BLaER1 treated with 17β-estradiol and CSF1 and Interleukin-3, amounts not matched to agents 10 nM and 100 nM (cell line): Measurements from ENCODE around the gene CERS6.
"Not testable (repeated sequence)": the region's sequence is repeated elsewhere in the genome, so short reads cannot be mapped to it uniquely, and the experiment has no call there.

Experiments used
- H3K27ac ChIP-seq, 11 experiments: shearing (Covaris generic); formaldehyde crosslinking; 2 replicates each; pipeline ENCODE4 v1.8.1; 2022
- H3K27me3 ChIP-seq, 11 experiments: shearing (Covaris generic); formaldehyde crosslinking; 2 replicates each; pipeline ENCODE4 v1.8.1; 2022
- H3K36me3 ChIP-seq, 11 experiments: shearing (Covaris generic); formaldehyde crosslinking; 2 replicates each; pipeline ENCODE4 v1.8.1; 2022
- H3K4me1 ChIP-seq, 10 experiments: shearing (Covaris generic); formaldehyde crosslinking; 2 replicates each; pipeline ENCODE4 v1.8.1; 2022
- H3K4me2 ChIP-seq, 11 experiments: shearing (Covaris generic); formaldehyde crosslinking; 2 replicates each; pipeline ENCODE4 v1.8.1; 2022
- H3K4me3 ChIP-seq, 10 experiments: shearing (Covaris generic); formaldehyde crosslinking; 2 replicates each; pipeline ENCODE4 v1.8.1; 2022
- H3K9ac ChIP-seq, 11 experiments: shearing (Covaris generic); formaldehyde crosslinking; 2 replicates each; pipeline ENCODE4 v1.8.1; 2022
- H3K9me3 ChIP-seq, 11 experiments: shearing (Covaris generic); formaldehyde crosslinking; replicated peaks in 1 of 11; 2 replicates each; pipeline ENCODE4 v1.8.1; 2022
- H4K20me1 ChIP-seq, 11 experiments: shearing (Covaris generic); formaldehyde crosslinking; 2 replicates each; pipeline ENCODE4 v1.8.1; 2022
- Cebpa-rat ChIP-seq, 11 experiments: shearing (Covaris generic); IDR thresholded peaks; 2 replicates each; pipeline ENCODE4 v1.8.1; 2022

The CERS6 gene

DNA sequence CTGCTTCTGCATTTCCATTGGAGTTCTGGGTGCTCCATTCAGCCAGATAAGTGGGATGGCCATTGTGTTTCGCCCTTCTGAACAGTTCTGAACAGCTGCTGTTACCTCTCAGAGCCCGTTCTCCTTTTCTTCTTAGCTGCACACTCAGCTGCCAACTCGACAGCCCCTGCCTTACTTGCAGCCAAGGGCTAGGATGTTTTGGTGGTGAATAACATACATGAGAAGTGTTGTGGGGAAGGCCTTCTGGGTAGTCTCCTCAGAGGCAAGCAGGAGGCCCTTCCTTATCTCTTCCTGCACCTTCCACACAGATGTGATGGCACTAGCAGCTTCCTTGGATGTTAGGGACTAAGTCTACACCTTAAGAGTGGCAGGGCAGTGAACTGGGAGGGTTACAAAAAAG lies 207.9 kb downstream of the CERS6 start:
- Histone ChIP-seq H3K4me1 (peaks cover 0 to 5% (median 0%) of the 10 kb centered on the region in 10 experiments; a peak in 2 of 20 replicates), H3K27ac (no peak overlapping the region), H3K9me3 (no peaks in the 10 kb centered on the region), H3K36me3 (peaks cover 0 to 24% (median 4%) of the 10 kb centered on the region in 11 experiments; a peak in 9 of 22 replicates), H4K20me1 (peaks cover 0 to 18% (median 0%) of the 10 kb centered on the region in 11 experiments; a peak in 7 of 22 replicates), H3K4me2 (no peak overlapping the region), H3K4me3 (no peak overlapping the region), H3K27me3 (no peaks in the 10 kb centered on the region), H3K9ac (no peak overlapping the region)
- TF ChIP-seq Cebpa-rat (IDR thresholded peaks at IDR 0.05): no peak

- H3K4me1 ChIP-seq, H3K4me3 ChIP-seq, H3K27ac ChIP-seq, H3K9me3 ChIP-seq, H3K27me3 ChIP-seq, H3K9ac ChIP-seq, H3K4me2 ChIP-seq: not testable (repeated sequence)
- Histone ChIP-seq H4K20me1 (peaks cover 0 to 18% (median 0%) of the 10 kb centered on the region in 11 experiments; a peak in 7 of 22 replicates), H3K36me3 (peaks cover 0 to 24% (median 4%) of the 10 kb centered on the region in 11 experiments; a peak in 9 of 22 replicates)
Measured at GRCh38 chr2:168664715-168665114, 208.6 kb downstream of the CERS6 start.

DNA sequence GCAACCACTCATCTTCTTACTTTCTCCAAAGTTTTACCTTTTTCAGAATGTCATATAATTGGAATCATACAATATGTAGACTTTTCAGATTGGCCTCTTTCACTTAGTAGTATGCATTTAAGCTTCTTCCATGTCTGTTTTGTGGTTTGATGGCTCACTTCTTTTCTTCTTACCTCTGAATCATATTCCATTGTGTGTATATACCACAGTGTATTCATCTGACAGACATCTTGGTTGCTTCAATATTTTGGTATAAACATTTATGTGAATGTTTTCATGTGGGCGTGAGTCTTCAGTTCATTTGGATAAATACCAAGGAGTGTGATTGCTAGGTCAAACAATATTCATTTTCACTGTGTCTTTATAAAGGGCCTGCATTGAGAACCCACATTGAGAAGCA lies 210.3 kb downstream of the CERS6 start:
- Histone ChIP-seq H4K20me1 (peaks cover 0 to 18% (median 0%) of the 10 kb centered on the region in 11 experiments; a peak in 7 of 22 replicates), H3K9ac (no peak overlapping the region), H3K27ac (no peak overlapping the region), H3K27me3 (no peaks in the 10 kb centered on the region), H3K9me3 (no peaks in the 10 kb centered on the region), H3K4me1 (peaks cover 0 to 5% (median 0%) of the 10 kb centered on the region in 10 experiments; a peak in 2 of 20 replicates), H3K4me3 (no peak overlapping the region), H3K36me3 (peaks cover 0 to 24% (median 4%) of the 10 kb centered on the region in 11 experiments; a peak in 9 of 22 replicates), H3K4me2 (no peak overlapping the region)
- no peak for TF ChIP-seq Cebpa-rat (IDR thresholded peaks at IDR 0.05)

DNA sequence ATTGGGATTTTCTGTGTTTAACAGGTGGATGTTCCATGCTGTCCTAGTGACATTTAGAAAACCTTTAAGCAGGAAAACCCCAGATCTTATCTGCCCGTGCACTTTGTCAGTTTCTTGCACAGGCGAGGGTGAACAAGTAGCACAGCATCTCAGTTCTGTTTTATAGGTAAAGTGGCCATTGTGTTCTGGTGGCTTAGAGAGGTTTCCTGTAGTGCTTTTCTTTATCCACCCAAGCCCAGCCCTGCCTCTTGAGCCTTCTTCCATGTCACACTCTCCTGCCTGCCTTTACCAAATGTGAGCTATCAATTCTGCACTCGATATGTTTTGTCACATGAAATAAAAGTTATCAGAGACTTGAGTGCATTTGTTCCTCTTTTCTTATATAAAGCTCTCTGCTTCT lies 211.1 kb downstream of the CERS6 start:
- Histone ChIP-seq H3K4me2 (no peak overlapping the region), H3K36me3 (peaks cover 0 to 24% (median 4%) of the 10 kb centered on the region in 11 experiments; a peak in 9 of 22 replicates), H3K4me3 (no peak overlapping the region), H3K4me1 (peaks cover 0 to 5% (median 0%) of the 10 kb centered on the region in 10 experiments; a peak in 2 of 20 replicates), H3K9ac (no peak overlapping the region), H3K9me3 (no peaks in the 10 kb centered on the region), H4K20me1 (peaks cover 0 to 18% (median 0%) of the 10 kb centered on the region in 11 experiments; a peak in 6 of 22 replicates), H3K27ac (no peak overlapping the region), H3K27me3 (no peaks in the 10 kb centered on the region)
- no peak for TF ChIP-seq Cebpa-rat (IDR thresholded peaks at IDR 0.05)

DNA sequence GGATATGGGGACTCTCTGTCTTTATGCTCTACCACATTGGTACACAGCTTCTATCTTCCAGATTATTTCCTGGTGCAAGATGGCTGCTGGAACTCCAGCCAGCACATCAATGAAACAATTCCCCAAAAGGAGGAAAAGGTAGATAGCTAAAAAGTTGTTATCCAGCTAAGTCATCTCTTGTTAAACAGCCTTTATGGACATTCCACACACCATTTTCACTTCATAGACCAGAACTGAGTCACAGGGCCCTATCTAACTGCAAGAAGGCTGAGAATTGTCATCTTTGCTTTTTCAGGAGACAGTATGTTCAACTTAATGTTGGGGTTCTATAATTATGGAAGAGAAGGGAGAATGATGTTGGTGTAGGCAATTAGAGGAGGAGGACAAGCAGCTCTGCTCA lies 213.1 kb downstream of the CERS6 start:
- Histone ChIP-seq H3K27ac (no peak overlapping the region), H4K20me1 (peaks cover 0 to 18% (median 0%) of the 10 kb centered on the region in 11 experiments; a peak in 6 of 22 replicates), H3K9me3 (no peaks in the 10 kb centered on the region), H3K4me3 (no peak overlapping the region), H3K4me2 (no peak overlapping the region), H3K9ac (no peak overlapping the region), H3K36me3 (peaks cover 0 to 22% (median 4%) of the 10 kb centered on the region in 11 experiments; a peak in 9 of 22 replicates), H3K27me3 (no peaks in the 10 kb centered on the region), H3K4me1 (0 out of 20 replicates have a peak, but pooled peaks cover 0 to under 1% (median 0%) of the 10 kb centered on the region in 10 experiments)
- TF ChIP-seq Cebpa-rat (IDR thresholded peaks at IDR 0.05): no peak

GRCh38 chr2:168670478-168670877 lies 214.4 kb downstream of the CERS6 start:
- H3K4me3 ChIP-seq: no peak overlapping the region
- TF ChIP-seq Cebpa-rat (IDR thresholded peaks at IDR 0.05): no peak

DNA sequence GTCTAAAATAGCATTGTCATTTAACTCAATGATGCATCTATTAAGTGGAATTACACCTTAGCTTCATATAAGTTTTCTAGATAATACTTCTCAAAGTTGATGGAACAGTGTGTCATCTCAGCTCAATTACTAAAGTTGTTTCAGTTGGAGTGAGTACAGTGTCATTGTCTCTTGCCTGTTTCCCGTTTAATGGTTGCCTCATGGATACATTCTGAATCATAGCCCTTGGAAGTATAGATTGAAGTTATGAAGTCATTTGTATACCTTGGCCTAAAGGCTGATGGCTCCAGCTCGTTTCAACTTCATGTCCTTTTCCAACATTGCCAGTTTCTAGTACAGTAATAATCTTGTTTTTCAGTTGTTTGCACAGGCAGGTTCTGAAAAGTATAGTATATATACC lies 215.9 kb downstream of the CERS6 start:
- H3K27me3 ChIP-seq: no peaks in the 10 kb centered on the region
- H4K20me1 ChIP-seq: peaks cover 0 to 16% (median 0%) of the 10 kb centered on the region in 11 experiments; a peak in 4 of 22 replicates
- H3K4me3 ChIP-seq: no peak overlapping the region
- no peak overlapping the region for H3K4me2 ChIP-seq
- no peak overlapping the region for H3K27ac ChIP-seq
- peaks cover 0 to 20% (median 0%) of the 10 kb centered on the region in 11 experiments; a peak in 3 of 22 replicates for H3K9me3 ChIP-seq
- no peak overlapping the region for H3K9ac ChIP-seq
- no peaks in the 10 kb centered on the region for H3K4me1 ChIP-seq
- H3K36me3 ChIP-seq: peaks cover 0 to 22% (median 4%) of the 10 kb centered on the region in 11 experiments; a peak in 10 of 22 replicates
- TF ChIP-seq Cebpa-rat (IDR thresholded peaks at IDR 0.05): no peak

More at GRCh38 chr2:168670478-168670877, 214.4 kb downstream of the CERS6 start:
- H3K36me3 ChIP-seq: peaks cover 0 to 23% (median 4%) of the 10 kb centered on the region in 11 experiments; a peak in 9 of 22 replicates
- H3K9ac ChIP-seq: no peak overlapping the region
- H3K9me3 ChIP-seq: 0 out of 22 replicates have a peak, but pooled peaks cover 0 to 8% (median 0%) of the 10 kb centered on the region in 11 experiments
- H3K4me2 ChIP-seq: no peak overlapping the region
- H3K27me3 ChIP-seq: no peaks in the 10 kb centered on the region
- no peak overlapping the region for H3K27ac ChIP-seq
- H3K4me1 ChIP-seq: no peaks in the 10 kb centered on the region
- peaks cover 0 to 18% (median 0%) of the 10 kb centered on the region in 11 experiments; a peak in 4 of 22 replicates for H4K20me1 ChIP-seq

- H3K9me3 ChIP-seq: peaks cover 0 to 20% (median 0%) of the 10 kb centered on the region in 11 experiments; a peak in 3 of 22 replicates
- no peak overlapping the region for H3K9ac ChIP-seq
- H3K4me2 ChIP-seq: no peak overlapping the region
- TF ChIP-seq Cebpa-rat (IDR thresholded peaks at IDR 0.05): no peak
- no peak overlapping the region for H3K27ac ChIP-seq
- H3K36me3 ChIP-seq: peaks cover 0 to 24% (median 9%) of the 10 kb centered on the region in 11 experiments; a peak in 10 of 22 replicates
- H3K4me1 ChIP-seq: no peaks in the 10 kb centered on the region
- H4K20me1 ChIP-seq: peaks cover 0 to under 1% (median 0%) of the 10 kb centered on the region in 11 experiments; a peak in 3 of 22 replicates
- H3K4me3 ChIP-seq: no peak overlapping the region
- no peaks in the 10 kb centered on the region for H3K27me3 ChIP-seq
Measured at GRCh38 chr2:168673265-168674189, 217.5 kb downstream of the CERS6 start.
